ENCODE measurements around the gene TNRC6B. TPM values are rescaled to one million over a fixed set of nuclear protein-coding genes. Genes with fewer than 3 reads are reported as not detected.

Gene TNRC6B
- total RNA-seq, 4 donors from 2014 or later = 34.5 to 57.0 (median 45.4) TPM

DNA sequence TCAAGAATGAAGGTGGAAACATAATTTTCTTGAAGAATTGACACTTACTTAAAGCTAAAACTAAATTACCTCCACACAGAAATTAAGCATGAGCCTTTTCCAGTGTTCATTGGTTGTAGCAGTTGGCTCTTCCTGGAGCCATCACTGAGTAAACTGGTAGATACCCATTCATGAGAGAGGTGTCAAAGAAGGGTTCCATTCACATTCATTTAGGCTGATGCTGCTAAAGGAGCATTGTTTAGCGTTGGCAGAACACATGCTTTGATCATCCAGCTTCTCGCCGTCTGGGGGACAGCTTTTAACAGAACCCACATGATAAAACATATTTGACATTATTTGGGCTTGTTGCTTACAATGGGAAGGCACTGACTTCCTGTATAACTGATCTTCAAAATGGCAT is 71.6 kb downstream of the TNRC6B start:
- WGBS = 88% methylated on average over 3 of the region's 3 CpGs
- H3K9me3 ChIP-seq = no peaks in the 10 kb centered on the region
- H3K4me1 ChIP-seq = peaks cover 8 to 32% (median 25%) of the 10 kb centered on the region in 4 donors
- H3K27me3 ChIP-seq = no peaks in the 10 kb centered on the region
- TF ChIP-seq EP300 (IDR thresholded peaks at IDR 0.05) = no peak
- TF ChIP-seq, protein P1, sequence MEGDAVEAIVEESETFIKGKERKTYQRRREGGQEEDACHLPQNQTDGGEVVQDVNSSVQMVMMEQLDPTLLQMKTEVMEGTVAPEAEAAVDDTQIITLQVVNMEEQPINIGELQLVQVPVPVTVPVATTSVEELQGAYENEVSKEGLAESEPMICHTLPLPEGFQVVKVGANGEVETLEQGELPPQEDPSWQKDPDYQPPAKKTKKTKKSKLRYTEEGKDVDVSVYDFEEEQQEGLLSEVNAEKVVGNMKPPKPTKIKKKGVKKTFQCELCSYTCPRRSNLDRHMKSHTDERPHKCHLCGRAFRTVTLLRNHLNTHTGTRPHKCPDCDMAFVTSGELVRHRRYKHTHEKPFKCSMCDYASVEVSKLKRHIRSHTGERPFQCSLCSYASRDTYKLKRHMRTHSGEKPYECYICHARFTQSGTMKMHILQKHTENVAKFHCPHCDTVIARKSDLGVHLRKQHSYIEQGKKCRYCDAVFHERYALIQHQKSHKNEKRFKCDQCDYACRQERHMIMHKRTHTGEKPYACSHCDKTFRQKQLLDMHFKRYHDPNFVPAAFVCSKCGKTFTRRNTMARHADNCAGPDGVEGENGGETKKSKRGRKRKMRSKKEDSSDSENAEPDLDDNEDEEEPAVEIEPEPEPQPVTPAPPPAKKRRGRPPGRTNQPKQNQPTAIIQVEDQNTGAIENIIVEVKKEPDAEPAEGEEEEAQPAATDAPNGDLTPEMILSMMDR (IDR thresholded peaks at IDR 0.05) = no peak
- no peak for TF ChIP-seq POLR2A (IDR thresholded peaks at IDR 0.05; ENCODE audit: low read depth)
- no peak for TF ChIP-seq POLR2AphosphoS5 (IDR thresholded peaks at IDR 0.05)
- H3K4me3 ChIP-seq = no peak overlapping the region
- peaks cover 0 to 28% (median 9%) of the 10 kb centered on the region in 4 donors for H3K36me3 ChIP-seq
- intact Hi-C loops (cut with DNase I) = no loop called here
- no peak overlapping the region for H3K27ac ChIP-seq (replicated peaks in 1 of 4)
- no peak for DNase-seq (ENCODE audit: extremely low spot score)

DNA sequence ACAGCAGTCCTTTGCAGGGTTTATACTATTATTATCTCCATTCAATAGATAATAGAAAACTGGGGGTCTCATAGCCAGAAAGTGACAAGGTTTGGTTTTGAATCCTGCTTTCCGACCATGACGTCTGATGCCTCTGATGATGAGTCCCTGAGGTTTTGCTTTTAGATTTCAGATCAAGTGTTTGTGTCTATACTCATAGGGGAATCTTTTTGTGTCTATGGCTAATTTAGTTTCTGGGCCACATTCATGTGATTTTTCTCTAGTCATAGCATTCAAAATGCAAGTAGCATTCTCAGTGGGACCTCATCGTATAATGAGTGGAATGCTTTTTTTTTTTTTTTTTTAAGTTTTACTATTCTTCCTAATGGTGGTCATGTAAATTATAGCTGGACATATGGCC is 72.9 kb downstream of the TNRC6B start:
- Histone ChIP-seq H3K4me3 (no peak overlapping the region), H3K27me3 (no peaks in the 10 kb centered on the region), H3K9me3 (no peaks in the 10 kb centered on the region), H3K27ac (replicated peaks in 1 of 4) (no peak overlapping the region), H3K4me1 (peaks cover 13 to 32% (median 26%) of the 10 kb centered on the region in 4 donors), H3K36me3 (peaks cover 0 to 32% (median 9%) of the 10 kb centered on the region in 4 donors)
- TF ChIP-seq EP300 (IDR thresholded peaks at IDR 0.05) (no peak), POLR2AphosphoS5 (IDR thresholded peaks at IDR 0.05) (no peak), POLR2A (IDR thresholded peaks at IDR 0.05; ENCODE audit: low read depth) (no peak)
- TF ChIP-seq, protein P1 (IDR thresholded peaks at IDR 0.05) = no peak
- intact Hi-C loops (cut with DNase I) = no loop called here
- DNase-seq (ENCODE audit: extremely low spot score) = no peak
- 96% methylated on average over 3 of the region's 3 CpGs for WGBS

DNA sequence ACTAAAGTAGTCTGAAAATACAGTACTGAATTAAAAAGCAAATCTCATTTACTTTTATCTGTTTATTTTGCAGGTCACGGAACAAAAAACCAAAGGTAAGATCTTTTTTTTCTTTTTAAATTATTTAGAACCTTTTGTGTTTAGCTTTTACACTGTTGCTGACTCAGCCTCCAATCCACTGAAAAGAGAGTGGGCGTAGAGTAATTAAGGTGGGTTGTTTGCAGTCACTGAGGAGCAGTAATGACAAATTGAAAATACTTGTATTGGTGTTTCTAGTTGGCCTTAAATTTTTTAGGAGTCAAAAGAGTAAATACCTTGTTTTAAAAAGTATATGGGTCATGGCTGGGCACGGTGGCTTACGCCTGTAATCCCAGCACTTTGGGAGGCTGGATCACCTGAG is 73.4 kb downstream of the TNRC6B start:
- Histone ChIP-seq H3K4me1 (peaks cover 13 to 32% (median 27%) of the 10 kb centered on the region in 4 donors), H3K36me3 (peaks cover 0 to 30% (median 9%) of the 10 kb centered on the region in 4 donors), H3K4me3 (no peak overlapping the region), H3K27me3 (no peaks in the 10 kb centered on the region), H3K27ac (replicated peaks in 1 of 4) (no peak overlapping the region), H3K9me3 (no peaks in the 10 kb centered on the region)
- DNase-seq (ENCODE audit: extremely low spot score) = no peak
- intact Hi-C loops (cut with DNase I) = no loop called here
- WGBS = 94% methylated on average over 4 of the region's 4 CpGs
- TF ChIP-seq POLR2AphosphoS5 (IDR thresholded peaks at IDR 0.05) (no peak), POLR2A (IDR thresholded peaks at IDR 0.05; ENCODE audit: low read depth) (no peak), EP300 (IDR thresholded peaks at IDR 0.05) (no peak)
- TF ChIP-seq, protein P1 (IDR thresholded peaks at IDR 0.05) = no peak

DNA sequence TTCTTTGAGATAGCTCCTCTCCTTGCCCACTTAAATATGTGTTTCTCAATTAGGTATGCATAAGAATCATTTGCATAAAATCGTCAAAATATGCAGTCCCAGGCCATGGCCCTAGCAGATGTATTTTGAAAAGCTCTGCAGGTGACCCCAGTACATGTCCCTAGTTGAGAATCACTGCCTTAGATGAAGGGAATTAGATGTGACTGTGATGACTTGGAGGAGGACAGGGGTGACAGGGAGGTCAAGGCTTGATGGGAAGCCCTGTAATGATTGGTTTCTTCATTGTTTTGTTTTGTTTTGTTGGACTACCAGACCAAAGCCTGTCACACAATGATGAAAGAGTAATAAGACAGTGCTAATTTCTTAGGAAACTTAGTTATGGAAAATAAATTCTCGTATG is 74.4 kb downstream of the TNRC6B start:
- Histone ChIP-seq H3K27me3 (no peaks in the 10 kb centered on the region), H3K4me1 (peaks cover 20 to 39% (median 37%) of the 10 kb centered on the region in 4 donors), H3K9me3 (no peaks in the 10 kb centered on the region), H3K27ac (replicated peaks in 1 of 4) (no peak overlapping the region), H3K4me3 (no peak overlapping the region), H3K36me3 (peaks cover 0 to 20% (median 2%) of the 10 kb centered on the region in 4 donors)
- intact Hi-C loops (cut with DNase I) = no loop called here
- no peak for TF ChIP-seq POLR2A (IDR thresholded peaks at IDR 0.05; ENCODE audit: low read depth)
- TF ChIP-seq, protein P1 (IDR thresholded peaks at IDR 0.05) = no peak
- no peak for TF ChIP-seq EP300 (IDR thresholded peaks at IDR 0.05)
- no peak for TF ChIP-seq POLR2AphosphoS5 (IDR thresholded peaks at IDR 0.05)
- no peak for DNase-seq (ENCODE audit: extremely low spot score)
- WGBS = 80% methylated on average over 2 of the region's 2 CpGs

DNA sequence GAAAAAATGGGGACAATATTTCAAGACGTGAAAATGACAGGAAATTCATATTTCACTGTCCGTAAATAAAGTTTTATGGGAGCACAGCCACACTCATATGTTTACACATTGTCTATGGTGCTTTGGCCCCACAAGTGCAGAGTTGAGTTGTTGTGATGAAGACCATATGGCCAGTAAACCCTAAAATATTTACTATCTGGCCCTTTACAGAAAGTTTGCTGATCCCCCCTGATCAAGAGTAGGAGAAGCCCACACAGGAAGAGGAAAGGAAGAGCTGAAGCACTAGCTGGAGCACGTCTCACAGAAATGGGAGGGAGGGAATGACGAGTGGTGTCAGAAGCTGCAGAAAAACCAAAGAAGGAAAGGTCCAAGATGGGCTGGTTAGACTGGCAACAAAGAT is 78.8 kb downstream of the TNRC6B start:
- Histone ChIP-seq H3K27ac (replicated peaks in 1 of 4) (peak overlapping the region in 3 of 4 donors; percentile 2 to 68 (median 44)), H3K36me3 (peaks cover 0 to 11% (median 0%) of the 10 kb centered on the region in 4 donors), H3K4me3 (no peak overlapping the region), H3K4me1 (peaks cover 44 to 61% (median 60%) of the 10 kb centered on the region in 4 donors), H3K9me3 (no peaks in the 10 kb centered on the region), H3K27me3 (no peaks in the 10 kb centered on the region)
- intact Hi-C loops (cut with DNase I) = no loop called here
- DNase-seq (ENCODE audit: extremely low spot score) = no peak
- 61% methylated on average over 4 of the region's 4 CpGs for WGBS
- TF ChIP-seq EP300 (IDR thresholded peaks at IDR 0.05) (no peak), POLR2A (IDR thresholded peaks at IDR 0.05; ENCODE audit: low read depth) (no peak), POLR2AphosphoS5 (IDR thresholded peaks at IDR 0.05) (no peak)
- TF ChIP-seq, protein P1 (IDR thresholded peaks at IDR 0.05) = no peak
